CD14-positive monocyte (primary cell): ENCODE data around the gene PMPCA. TPM values are rescaled to one million over a fixed set of nuclear protein-coding genes. Genes with fewer than 3 reads are reported as not detected.

Experiments
- DNase-seq, 3 donors: peaks; one replicate each; pipeline ENCODE4 v3.0.0-alpha.2; 2011 to 2022
- H2AFZ ChIP-seq: 2 replicates; pipeline ENCODE4 v1.6.0; 2012; ENCODE audit warnings: mild to moderate bottlenecking, low read depth, low read length, inconsistent platforms; ENCODE audit not compliant: insufficient read depth, poor library complexity, severe bottlenecking
- H3K27ac ChIP-seq, 2 donors: 1 replicate in 1 of 2; 2 replicates in 1 of 2; pipeline ENCODE4 v1.5.1; 2012 to 2013; ENCODE audit warnings: low read length in 2 of 2, control low read depth in 1 of 2, inconsistent platforms in 1 of 2, low read depth in 1 of 2, mild to moderate bottlenecking in 1 of 2
- H3K27me3 ChIP-seq, 2 donors: one replicate each; pipeline versions ENCODE4 v1.6.0 to v1.6.1; 2011 to 2013; ENCODE audit warnings: low read length in 2 of 2; ENCODE audit not compliant: control insufficient read depth in 2 of 2, insufficient read depth in 2 of 2
- H3K36me3 ChIP-seq, 2 donors: replicated peaks in 1 of 2; 1 replicate in 1 of 2; 2 replicates in 1 of 2; pipeline versions ENCODE4 v1.5.1 to v1.6.1; 2012 to 2013; ENCODE audit warnings: low read length in 2 of 2, control low read depth in 1 of 2, inconsistent platforms in 1 of 2, mild to moderate bottlenecking in 1 of 2; ENCODE audit not compliant: insufficient read depth in 2 of 2, control insufficient read depth in 1 of 2
- H3K4me1 ChIP-seq, 2 donors: 1 replicate in 1 of 2; 2 replicates in 1 of 2; pipeline versions ENCODE4 v1.5.1 to v1.6.1; 2012 to 2013; ENCODE audit warnings: low read length in 2 of 2, control low read depth in 1 of 2, inconsistent platforms in 1 of 2, mild to moderate bottlenecking in 1 of 2, moderate library complexity in 1 of 2; ENCODE audit not compliant: insufficient read depth in 2 of 2, control insufficient read depth in 1 of 2
- H3K4me2 ChIP-seq: replicated peaks from 2 replicates; pipeline ENCODE3; 2012; ENCODE audit warnings: low read length, moderate library complexity, mild to moderate bottlenecking; ENCODE audit not compliant: poor library complexity, severe bottlenecking; ENCODE audit errors: extremely low read depth
- H3K4me3 ChIP-seq, 3 experiments: fragments of 200-600 bp in 1 of 3; sonication (generic) in 1 of 3; replicated peaks in 1 of 3; 1 replicate in 2 of 3; 2 replicates in 1 of 3; pipeline ENCODE4 v1.5.1; 2011 to 2013; ENCODE audit warnings: low read length in 3 of 3, mild to moderate bottlenecking in 3 of 3, control low read depth in 2 of 3, low read depth in 2 of 3, inconsistent platforms in 1 of 3, moderate library complexity in 1 of 3
- H3K79me2 ChIP-seq: 2 replicates; pipeline ENCODE4 v1.6.0; 2012; ENCODE audit warnings: mild to moderate bottlenecking, control low read depth, inconsistent platforms, low read length, moderate library complexity; ENCODE audit not compliant: insufficient read depth
- H3K9ac ChIP-seq: 2 replicates; pipeline ENCODE4 v1.6.0; 2017; ENCODE audit warnings: low read length, mild to moderate bottlenecking; ENCODE audit not compliant: insufficient read depth, poor library complexity, severe bottlenecking
- H3K9me3 ChIP-seq, 2 donors: replicated peaks in 1 of 2; 1 replicate in 1 of 2; 2 replicates in 1 of 2; pipeline versions ENCODE4 v1.5.1 to v1.6.1; 2012 to 2013; ENCODE audit warnings: low read length in 2 of 2, control low read depth in 1 of 2; ENCODE audit not compliant: control insufficient read depth in 1 of 2, insufficient read depth in 1 of 2
- H4K20me1 ChIP-seq: 2 replicates; pipeline ENCODE4 v1.6.0; 2012; ENCODE audit warnings: mild to moderate bottlenecking, low read length, control low read depth, moderate library complexity; ENCODE audit not compliant: insufficient read depth
- H3K27ac Mint-ChIP-seq, 7 donors: one replicate each; pipeline ENCODE4 v1.8.0; 2020; ENCODE audit warnings: mild to moderate bottlenecking in 7 of 7, mixed read lengths in 7 of 7, moderate library complexity in 6 of 7, inconsistent platforms in 2 of 7
- H3K27me3 Mint-ChIP-seq, 3 donors: one replicate each; pipeline ENCODE4 v1.8.0; 2021 to 2022; ENCODE audit warnings: low read depth in 3 of 3, mild to moderate bottlenecking in 3 of 3, mixed read lengths in 3 of 3, moderate library complexity in 3 of 3, inconsistent platforms in 1 of 3
- H3K36me3 Mint-ChIP-seq, 2 donors: one replicate each; pipeline ENCODE4 v1.8.0; 2020; ENCODE audit warnings: mixed read lengths in 2 of 2, inconsistent platforms in 1 of 2, mild to moderate bottlenecking in 1 of 2
- H3K4me1 Mint-ChIP-seq: one replicate; pipeline ENCODE4 v1.8.0; 2020; ENCODE audit warnings: mild to moderate bottlenecking, mixed read lengths
- H3K4me3 Mint-ChIP-seq, 2 donors: one replicate each; pipeline ENCODE4 v1.8.0; 2020; ENCODE audit warnings: mild to moderate bottlenecking in 2 of 2, mixed read lengths in 2 of 2, moderate library complexity in 1 of 2
- H3K9me3 Mint-ChIP-seq, 7 donors: one replicate each; pipeline ENCODE4 v1.8.0; 2020 to 2022; ENCODE audit warnings: mixed read lengths in 7 of 7, mild to moderate bottlenecking in 6 of 7, moderate library complexity in 6 of 7, inconsistent platforms in 2 of 7
- CTCF ChIP-seq: fragments of 200-600 bp; IDR thresholded peaks from one replicate; pipeline ENCODE4 v1.8.0; 2022; ENCODE audit warnings: antibody characterized with exemption, mild to moderate bottlenecking
- WGBS: methylation state at CpG from one replicate; pipeline ENCODE4 v1.1.5; 2013; ENCODE audit warnings: missing lambda C conversion rate; ENCODE audit not compliant: insufficient coverage; 5-methylcytosine and 5-hydroxymethylcytosine counted together
- intact Hi-C, 2 donors: fragments of 100-400 bp; cut with micrococcal nuclease; formaldehyde crosslinking; loops; one replicate each; pipeline versions ENCODE4 v1.15.0 to v1.15.1; 2023
- polyA plus RNA-seq, 3 donors: library from polyadenylated mRNA; depleted of rRNA in 1 of 3; unstranded in 2 of 3; stranded (reverse) in 1 of 3; fragments of 300-500 nt in 2 of 3; fragments of >200 nt in 1 of 3; fragmentation: Illumina TruSeq in 2 of 3; gene quantifications; 1 replicate in 2 of 3; 2 replicates in 1 of 3; pipeline ENCODE4 v1.2.3, GENCODE V29; 2012 to 2021

The PMPCA gene
- polyA plus RNA-seq, 3 donors: 23.1 to 58.8 (median 24.9) TPM

GRCh38 chr9:136391737-136392537 is 18.5 kb upstream of the PMPCA start:
- 97% methylated on average over 23 of the region's 28 CpGs for WGBS
- Histone ChIP-seq H3K27ac (no peak overlapping the region), H3K36me3 (peaks cover 79 to 97% of the 10 kb centered on the region in 2 donors), H3K4me1 (no peaks in the 10 kb centered on the region), H4K20me1 (no peaks in the 10 kb centered on the region), H2AFZ (no peak overlapping the region), H3K27me3 (no peaks in the 10 kb centered on the region), H3K9ac (no peak overlapping the region), H3K9me3 (no peaks in the 10 kb centered on the region), H3K4me3 (no peak overlapping the region), H3K79me2 (no peaks in the 10 kb centered on the region), H3K4me2 (no peak overlapping the region)
- no peaks in the 10 kb centered on the region for H3K9me3 Mint-ChIP-seq
- intact Hi-C loops: no loop called here
- DNase-seq: no peak
- TF ChIP-seq CTCF: no peak
- peaks cover 0 to 2% (median 0%) of the 10 kb centered on the region in 3 donors for H3K27me3 Mint-ChIP-seq
- H3K4me3 Mint-ChIP-seq: no peak overlapping the region
- no peak overlapping the region for H3K27ac Mint-ChIP-seq
- peaks cover 70 to 97% of the 10 kb centered on the region in 2 donors for H3K36me3 Mint-ChIP-seq
- H3K4me1 Mint-ChIP-seq: no peaks in the 10 kb centered on the region

- Histone ChIP-seq H3K79me2 (no peaks in the 10 kb centered on the region), H3K27ac (no peak overlapping the region), H3K9me3 (no peaks in the 10 kb centered on the region), H3K4me3 (no peak overlapping the region), H3K4me2 (no peak overlapping the region), H3K9ac (no peak overlapping the region), H4K20me1 (no peaks in the 10 kb centered on the region), H3K36me3 (peaks cover 78 to 93% of the 10 kb centered on the region in 2 donors), H2AFZ (no peak overlapping the region), H3K27me3 (no peaks in the 10 kb centered on the region), H3K4me1 (no peaks in the 10 kb centered on the region)
- no peak for DNase-seq
- peak overlapping the region in 1 of 7 donors; percentile 16 for H3K27ac Mint-ChIP-seq
- TF ChIP-seq CTCF: no peak
- no peaks in the 10 kb centered on the region for H3K9me3 Mint-ChIP-seq
- intact Hi-C loops: no loop called here
- 98% methylated on average over 20 of the region's 21 CpGs for WGBS
- no peaks in the 10 kb centered on the region for H3K4me1 Mint-ChIP-seq
- H3K27me3 Mint-ChIP-seq: peaks cover 0 to 2% (median 0%) of the 10 kb centered on the region in 3 donors
- H3K36me3 Mint-ChIP-seq: peaks cover 67 to 95% of the 10 kb centered on the region in 2 donors
- H3K4me3 Mint-ChIP-seq: no peak overlapping the region
These were observed 17.7 kb upstream of the PMPCA start for GRCh38 chr9:136392538-136393449.
